ENCODE results near the gene AGO4. TPM values are rescaled to one million over a fixed set of nuclear protein-coding genes. Genes with fewer than 3 reads are reported as not detected.
"Not testable (repeated sequence)": the region's sequence is repeated elsewhere in the genome, so short reads cannot be mapped to it uniquely, and the experiment has no call there.

Gene AGO4
- total RNA-seq, 1 donor from 2014 or later = 11.7 TPM

DNA sequence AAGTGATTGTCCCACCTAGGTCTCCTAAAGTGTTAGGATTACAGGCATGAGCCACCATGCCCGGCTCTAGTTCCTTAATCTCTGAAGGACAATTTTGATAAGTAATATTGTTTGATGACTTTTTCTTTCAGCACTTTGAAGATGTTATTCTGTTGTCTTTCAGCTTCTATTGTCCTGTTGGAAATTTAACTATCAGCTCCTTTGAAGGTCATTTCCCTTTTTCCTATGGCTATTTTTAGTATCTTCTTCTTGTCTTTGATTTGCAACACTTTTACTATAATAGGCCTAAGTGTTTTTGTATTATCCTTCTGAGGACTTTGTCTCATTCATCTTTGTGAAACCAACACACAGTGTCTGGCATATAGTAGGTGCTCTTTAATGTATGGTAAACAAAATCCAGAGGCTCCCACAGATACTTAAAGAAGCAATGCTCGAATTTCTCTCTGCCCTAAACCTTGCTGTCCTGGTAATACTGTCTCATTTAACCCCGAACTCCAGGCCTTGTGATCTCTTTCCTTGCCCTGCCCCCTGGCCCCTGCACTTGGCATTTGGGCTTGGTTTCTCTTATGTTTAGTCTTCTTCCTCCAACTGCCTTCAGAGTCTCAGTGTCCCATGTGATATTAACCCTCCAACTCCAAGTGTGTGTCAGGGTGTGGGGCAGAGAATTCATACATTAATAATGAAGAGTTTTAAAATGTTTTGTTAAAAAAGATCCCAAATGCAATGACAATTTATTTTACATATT, 56.2 kb downstream of the AGO4 start:
- intact Hi-C loops (cut with micrococcal nuclease) = no loop called here

DNA sequence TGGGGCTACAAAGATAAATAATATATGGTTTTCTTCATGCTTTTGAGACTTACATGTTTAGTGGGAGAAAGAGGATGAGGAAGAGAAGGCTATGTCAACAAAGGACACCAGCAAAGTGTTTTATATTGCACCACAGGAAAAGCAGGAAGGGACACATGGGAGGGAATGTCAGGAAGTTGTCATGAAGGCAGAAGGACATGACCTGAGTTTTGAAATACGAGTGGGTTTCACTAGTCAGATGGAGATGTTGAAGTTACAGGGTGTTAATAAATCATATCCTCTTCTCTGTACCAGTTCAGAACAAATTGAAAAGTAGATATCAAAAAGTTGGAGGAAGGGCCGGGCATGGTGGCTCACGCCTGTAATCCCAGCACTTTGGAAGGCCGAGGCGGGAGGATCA, 57.0 kb downstream of the AGO4 start:
- intact Hi-C loops (cut with micrococcal nuclease) = no loop called here

DNA sequence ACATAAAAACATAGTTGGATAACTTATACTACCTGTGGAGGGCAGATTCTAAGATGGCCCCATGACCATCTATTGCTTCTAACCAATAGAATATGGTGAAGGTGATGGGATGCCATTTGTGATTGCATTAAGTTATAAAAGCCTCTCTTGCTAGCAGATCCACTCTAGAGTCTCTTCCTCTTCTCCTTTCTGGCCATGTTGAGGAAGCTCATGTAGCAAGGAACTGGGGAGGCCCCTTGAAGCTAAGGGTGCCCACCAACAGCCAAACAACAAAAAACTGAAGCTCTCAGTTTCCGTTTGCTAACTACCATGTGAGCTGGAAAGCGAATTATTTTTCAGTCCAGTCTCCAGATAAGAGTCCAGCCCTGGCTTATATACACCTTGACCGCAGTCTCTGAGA, 59.2 kb downstream of the AGO4 start:
- intact Hi-C loops (cut with micrococcal nuclease) = no loop called here

DNA sequence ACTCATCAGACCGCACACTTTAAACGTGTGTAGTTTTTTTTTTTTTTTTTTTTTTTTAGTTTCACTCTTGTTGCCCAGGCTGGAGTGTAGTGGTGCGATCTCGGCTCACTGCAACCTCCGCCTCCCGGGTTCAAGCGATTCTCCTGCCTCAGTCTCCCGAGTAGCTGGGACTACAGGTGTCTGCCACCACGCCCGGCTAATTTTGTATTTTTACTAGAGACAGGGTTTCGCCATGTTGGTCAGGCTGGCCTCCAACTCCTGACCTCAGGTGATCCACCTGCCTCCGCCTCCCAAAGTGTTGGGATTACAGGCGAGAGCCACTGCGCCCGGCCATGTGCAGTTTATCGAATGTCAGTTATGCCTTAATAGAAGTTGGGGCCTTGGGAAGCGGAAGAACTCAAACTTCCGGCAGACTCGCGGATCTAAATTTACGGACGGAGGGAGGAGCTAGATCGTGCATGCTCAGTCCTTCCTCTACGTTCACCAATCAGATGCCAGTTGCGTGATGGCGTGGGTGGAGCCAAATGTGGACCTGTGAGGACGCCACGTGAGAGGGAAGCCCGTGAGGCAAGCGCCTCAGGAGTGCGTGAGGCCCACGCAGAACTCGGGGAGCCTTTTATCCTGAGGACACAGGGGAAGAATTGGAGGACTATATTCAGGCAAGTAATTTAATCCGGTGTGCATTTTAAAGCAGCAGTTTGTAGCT, 61.6 kb downstream of the AGO4 start:
- intact Hi-C loops (cut with micrococcal nuclease) = not testable (repeated sequence)

DNA sequence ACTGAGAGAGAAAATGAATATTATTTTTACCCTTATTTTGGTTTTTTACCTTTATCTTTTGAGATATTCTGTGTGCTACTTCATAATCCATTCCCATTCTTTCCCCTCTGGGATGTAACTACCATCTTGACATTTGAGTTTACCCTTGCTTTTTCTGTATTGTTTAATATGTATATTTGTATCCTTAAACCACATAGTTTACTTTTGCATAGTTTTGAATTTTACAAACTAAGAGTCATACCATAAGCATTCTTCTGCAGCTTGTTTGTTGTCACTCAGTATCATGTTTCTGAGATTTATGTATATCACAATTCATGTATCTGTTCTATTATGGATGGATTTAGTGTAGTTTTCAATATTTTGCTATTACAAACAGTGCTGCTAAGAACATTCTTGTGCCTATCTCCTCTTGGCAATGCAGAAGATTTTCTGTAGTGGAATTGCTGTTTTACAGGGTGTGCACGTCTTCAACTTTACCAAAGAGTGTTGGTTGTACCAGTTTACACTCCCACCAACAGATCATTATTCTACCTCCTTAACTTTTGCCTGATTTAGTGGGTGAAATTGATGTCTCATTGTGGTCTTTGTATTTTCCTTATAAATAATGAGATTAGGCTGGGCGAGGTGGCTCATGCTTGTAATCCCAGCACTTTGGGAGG, 63.0 kb downstream of the AGO4 start:
- intact Hi-C loops (cut with micrococcal nuclease) = no loop called here

DNA sequence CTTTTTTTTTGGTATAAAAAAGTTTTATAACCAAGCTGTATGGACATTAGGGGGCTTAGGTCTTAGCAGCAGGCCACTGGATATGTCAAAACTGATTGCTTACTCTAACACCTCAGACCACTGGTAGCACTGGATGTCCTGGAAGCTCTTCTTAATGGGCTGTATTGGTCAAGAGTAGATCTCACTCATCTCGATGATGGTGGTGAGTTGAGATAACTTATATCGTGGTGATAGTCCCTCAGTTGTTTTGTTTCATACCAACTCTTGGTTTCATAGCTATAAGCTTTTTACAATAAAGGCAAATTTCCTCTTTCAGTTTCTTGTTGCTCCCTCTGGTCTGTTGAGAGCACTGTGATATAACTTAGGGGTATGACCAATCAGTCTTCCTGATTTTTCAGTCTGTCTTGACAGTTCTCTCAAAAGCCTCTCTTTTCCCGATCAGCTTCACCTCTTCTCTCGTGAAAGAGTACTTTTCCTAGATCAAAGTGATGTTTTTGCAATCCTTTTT, 65.5 kb downstream of the AGO4 start:
- intact Hi-C loops (cut with micrococcal nuclease) = no loop called here

DNA sequence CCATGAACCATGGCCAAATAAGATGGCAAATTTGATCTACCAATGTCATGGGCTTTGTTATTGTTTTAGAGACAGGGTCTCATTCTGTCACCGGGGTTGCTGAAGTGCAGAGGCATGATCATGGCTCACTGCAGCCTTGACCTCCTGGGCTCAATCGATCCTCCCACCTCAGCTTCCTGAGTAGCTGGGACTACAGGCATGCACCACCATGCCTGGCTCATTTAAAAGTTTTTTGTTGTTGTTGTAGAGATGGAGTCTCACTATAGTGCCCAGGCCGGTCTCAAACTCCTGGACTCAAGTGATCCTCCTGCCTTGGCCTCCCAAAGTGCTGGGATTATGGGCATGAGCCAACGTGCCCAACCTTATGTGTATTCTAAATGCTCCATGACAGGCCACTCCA, 66.3 kb downstream of the AGO4 start:
- intact Hi-C loops (cut with micrococcal nuclease) = not testable (repeated sequence)

DNA sequence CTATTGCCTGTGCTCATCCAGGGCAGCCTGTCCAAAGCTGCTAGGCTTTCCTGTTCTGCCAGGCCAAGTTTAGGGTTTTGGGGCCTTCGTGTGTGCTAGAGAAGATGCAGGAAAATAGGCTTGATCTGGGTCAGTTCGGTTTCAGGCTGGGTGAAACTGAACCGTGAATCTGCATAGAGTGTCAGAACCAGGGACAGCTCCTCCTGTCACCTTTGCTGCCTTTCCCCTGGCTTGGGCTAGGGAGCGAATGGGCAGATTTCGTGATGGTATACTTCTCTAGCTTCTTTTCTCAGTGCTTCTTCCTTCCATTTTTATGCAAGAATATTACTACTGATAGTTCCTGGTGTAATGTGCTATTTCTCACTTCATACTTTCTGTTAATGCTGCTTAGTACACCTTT, 69.2 kb downstream of the AGO4 start:
- intact Hi-C loops (cut with micrococcal nuclease) = no loop called here

DNA sequence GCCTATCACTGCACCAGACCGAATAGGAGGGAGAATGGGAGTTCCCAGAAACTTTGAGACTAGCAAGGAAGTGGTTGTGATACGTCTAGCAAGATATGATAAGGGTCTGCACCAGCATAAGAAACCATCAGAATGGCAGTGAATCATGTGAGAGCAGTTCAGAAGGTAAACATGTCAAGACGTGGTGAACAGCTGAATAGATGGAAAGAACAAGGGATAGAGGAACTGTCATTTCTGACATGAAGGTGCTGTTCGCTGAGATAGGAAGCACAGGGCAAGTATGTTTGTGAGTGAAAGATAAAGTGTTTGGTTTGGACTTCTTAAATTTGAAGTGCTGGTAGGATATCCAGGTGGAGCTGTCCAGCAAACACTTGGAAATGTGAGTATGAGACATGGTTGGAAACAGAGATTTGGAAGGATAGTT, 74.0 kb downstream of the AGO4 start:
- intact Hi-C loops (cut with micrococcal nuclease) = loop anchor here (2.0 kb wide), 2 partner anchors 49 to 61 kb away; partner anchors contain the start of gene AGO3

DNA sequence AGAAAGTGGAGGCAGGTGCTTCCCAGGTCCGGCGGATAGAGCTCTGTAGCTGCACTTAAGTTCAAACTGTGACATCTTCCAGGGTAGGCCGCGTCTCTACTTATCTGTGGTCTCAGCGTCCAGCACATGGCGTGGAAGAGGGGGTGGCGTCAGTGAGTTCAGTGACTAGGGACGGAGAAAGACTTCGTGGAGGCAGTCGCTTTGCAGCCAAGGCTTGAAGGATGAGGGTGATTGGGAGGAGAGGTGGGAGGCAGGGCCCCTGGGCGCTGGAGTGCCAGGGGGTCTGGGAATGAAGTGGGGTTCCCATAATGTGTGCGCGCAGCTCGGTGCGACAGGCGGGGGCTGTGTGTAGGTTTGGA, 74.7 kb downstream of the AGO4 start:
- intact Hi-C loops (cut with micrococcal nuclease) = loop anchor here (2.0 kb wide), 2 partner anchors 48 to 60 kb away; partner anchors contain the start of gene AGO3

DNA sequence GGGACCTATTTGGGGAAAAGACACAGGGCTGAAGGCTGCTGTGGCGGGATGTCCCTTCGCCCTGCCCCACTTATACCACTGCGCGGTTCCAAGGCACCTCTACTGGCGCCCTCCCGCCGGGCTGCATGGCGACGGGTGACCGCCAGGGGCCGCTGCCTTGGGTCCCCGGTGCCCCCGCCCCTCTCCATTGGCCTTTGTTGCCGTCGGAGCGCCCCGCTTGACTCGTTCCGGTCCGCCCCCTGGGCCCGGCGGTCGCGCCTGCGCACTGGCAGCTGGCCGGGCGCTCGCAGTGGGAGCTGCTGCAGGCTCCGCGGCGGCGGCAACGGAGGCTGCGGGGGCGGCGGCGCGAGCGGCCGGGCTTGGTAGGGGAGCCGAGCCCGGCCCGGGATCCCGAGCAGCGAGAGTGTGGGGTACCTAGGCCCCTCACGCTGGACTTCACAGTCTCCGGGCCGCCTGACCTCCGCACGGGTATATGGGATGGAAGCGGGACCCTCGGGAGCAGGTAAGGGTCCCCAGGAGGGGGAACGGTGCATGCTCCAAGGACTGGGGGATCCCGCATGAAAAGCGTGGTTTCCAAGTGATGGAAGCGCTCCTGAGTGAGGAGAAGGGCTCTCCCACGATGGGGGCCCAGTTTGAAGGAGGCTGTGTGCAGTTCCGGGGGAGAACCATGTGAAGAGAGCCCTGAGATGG, 75.3 kb downstream of the AGO4 start, which contains the start of gene AGO1:
TSS of gene AGO1 (plus strand) at position 265 of the 690 bp plus-strand sequence. CDS start at position 478, 213 bp downstream.
- intact Hi-C loops (cut with micrococcal nuclease) = loop anchor here (1.0 to 2.0 kb wide), 3 partner anchors 48 to 205 kb away; partner anchors contain the start of genes ADPRS and AGO3

DNA sequence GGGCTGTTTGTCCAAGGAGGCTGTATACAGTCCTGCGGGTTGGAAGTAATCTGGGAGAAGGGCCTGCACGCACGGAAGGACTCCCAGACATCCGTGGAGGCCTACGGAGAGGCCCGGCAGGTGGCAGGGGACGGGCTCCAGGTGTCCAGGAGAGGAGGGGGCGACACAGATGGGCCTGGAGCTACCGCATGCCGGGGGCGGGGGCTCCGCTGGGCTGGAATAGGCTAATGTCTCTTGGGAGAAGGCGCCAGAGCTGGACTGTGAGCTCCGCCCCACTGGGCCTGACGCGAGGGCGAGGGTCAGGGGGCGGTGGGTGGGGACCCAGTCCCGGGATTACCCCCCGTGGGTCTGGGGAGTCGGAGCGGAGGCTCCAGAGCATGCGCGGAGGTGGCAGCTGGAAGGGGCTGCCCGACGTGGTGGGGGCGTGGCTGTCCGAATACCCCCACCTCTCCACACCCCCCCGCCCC, 75.9 kb downstream of the AGO4 start:
- intact Hi-C loops (cut with micrococcal nuclease) = loop anchor here (1.0 to 2.0 kb wide), 3 partner anchors 47 to 205 kb away; partner anchors contain the start of genes ADPRS and AGO3

DNA sequence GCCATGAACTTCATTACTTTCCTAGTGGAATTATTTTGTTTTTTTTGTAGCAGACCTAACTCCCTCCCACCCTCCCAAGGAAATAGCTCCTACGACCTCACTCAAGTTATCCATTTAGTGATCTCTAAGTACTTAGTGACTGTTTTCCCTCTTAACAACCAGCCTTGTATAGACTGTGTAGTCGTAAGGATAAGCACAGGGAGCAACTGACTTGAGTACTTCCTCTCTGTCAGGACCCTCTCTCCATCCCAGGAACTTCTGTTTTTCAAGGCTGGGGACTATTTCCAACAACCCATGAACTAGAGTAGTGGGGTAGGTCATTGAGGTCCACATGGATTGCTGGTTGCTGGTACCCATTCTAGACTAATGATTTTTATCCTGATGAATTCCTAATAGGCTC, 77.1 kb downstream of the AGO4 start:
- intact Hi-C loops (cut with micrococcal nuclease) = no loop called here

DNA sequence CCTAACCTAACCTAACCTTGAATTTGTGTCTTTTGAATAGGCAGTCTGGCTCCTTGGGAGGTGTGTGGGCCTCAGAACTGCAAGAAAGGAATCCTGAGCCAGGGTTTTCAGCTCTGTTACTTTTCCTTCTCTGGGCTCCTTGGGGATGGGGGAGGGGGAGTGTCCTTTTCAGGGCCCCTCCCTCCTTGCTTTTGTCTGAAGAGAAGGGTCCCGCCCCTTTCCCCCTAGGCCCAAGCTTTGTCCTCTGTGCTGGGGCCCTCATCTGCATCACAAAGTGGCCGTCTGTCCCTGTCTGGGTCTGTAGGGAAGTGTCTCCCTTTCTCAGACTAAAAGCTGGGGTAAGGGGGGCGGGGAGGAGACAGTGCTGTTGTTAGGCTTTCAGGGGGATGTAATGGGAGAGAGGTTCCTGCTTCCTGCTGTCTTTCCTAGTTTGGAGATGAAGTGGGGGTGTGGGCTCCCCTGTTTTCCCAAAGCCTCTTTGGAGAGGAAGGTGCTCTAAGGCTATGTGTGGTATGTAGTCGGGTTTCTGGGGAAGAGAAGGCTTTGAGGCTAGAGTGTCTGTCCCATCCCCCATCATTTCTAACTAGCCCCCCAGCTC, 78.2 kb downstream of the AGO4 start:
- intact Hi-C loops (cut with micrococcal nuclease) = no loop called here

DNA sequence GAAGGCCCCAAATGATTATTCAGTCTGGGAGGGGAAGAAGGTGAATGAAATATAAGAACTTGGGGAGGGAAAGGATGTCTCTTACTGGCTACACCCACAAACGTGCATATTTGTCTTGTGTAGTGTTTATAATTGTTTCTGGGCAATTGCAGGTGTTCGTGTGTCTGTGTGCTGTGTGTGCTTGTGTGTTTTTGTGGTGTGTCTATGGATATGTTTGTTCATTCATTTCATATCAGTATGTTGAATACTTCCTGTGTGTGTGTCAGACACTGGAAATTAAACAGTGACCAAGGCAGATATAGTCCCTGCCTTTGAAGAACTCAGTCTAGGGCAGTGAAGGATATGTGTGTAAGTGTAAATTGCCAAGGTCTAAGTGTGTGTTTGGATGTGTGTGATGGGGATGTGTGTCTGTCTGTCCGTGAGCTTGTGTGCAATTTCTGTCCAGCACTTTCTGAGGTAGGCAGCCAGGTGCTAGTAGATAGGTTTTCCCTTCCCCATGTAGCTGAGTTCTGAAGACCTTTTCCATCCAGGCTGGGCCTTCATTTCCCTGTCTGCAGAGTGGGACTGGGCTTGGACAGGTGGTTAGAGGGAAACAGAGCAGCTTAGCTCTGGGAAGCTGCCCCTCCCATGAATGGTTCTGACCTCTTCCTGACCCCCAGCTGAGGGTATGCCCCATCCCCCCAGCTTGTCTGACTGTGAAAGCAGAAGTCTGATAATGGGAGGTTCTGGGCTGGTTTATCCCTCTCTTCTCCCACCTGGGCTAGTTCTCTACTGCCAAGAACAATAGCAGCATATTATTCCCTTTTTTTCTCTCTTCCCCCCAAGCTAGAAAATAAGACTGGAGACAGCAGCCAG, 79.0 kb downstream of the AGO4 start:
- intact Hi-C loops (cut with micrococcal nuclease) = no loop called here

DNA sequence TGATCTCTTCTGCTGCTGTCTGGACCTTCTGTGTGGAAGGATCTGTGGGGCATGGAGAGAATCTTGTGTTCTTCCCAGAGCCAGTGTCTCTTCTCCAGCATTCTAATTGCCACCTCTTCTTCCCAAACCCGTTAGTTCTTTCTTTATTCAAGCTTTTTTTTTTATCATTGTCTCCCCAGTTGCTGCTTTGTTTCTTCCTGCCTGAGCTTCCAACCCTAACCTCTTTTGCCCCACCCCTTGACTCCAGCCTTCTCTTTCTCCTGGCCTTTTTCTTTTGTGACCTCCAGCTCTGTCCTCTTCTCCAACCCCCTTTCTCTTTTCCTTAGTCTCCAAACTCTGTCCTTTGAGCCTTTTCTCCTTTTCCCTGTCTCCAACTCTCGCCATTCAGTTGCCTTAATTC, 79.7 kb downstream of the AGO4 start:
- intact Hi-C loops (cut with micrococcal nuclease) = no loop called here

DNA sequence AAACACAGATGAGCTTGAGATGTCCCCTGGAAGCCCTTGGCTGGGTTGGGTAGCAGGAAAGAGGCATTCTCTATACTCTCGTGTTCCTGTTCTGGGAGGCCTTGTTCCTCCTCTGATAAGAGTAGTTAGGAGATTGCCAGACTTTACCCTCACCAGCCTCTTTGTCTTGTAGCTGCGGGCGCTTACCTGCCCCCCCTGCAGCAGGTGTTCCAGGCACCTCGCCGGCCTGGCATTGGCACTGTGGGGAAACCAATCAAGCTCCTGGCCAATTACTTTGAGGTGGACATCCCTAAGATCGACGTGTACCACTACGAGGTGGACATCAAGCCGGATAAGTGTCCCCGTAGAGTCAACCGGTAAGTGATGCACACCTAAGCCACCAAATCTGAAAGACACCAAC, 80.4 kb downstream of the AGO4 start:
- intact Hi-C loops (cut with micrococcal nuclease) = no loop called here

DNA sequence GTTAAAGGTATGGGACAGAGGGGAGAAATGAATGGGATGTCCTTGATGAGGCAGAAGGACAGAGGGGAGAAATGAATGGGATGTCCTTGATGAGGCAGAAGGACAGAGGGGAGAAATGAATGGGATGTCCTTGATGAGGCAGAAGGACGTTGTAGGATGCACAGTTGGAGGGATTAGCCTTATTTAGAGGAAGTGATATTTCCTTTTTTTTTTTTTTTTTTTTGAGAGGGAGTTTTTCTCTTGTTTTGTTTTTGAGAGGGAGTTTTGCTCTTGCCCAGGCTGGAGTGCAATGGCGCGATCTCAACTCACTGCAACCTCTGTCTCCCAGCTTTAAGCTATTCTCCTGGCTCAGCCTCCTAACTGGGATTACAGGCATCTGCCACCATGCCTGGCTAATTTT, 81.2 kb downstream of the AGO4 start:
- intact Hi-C loops (cut with micrococcal nuclease) = not testable (repeated sequence)

DNA sequence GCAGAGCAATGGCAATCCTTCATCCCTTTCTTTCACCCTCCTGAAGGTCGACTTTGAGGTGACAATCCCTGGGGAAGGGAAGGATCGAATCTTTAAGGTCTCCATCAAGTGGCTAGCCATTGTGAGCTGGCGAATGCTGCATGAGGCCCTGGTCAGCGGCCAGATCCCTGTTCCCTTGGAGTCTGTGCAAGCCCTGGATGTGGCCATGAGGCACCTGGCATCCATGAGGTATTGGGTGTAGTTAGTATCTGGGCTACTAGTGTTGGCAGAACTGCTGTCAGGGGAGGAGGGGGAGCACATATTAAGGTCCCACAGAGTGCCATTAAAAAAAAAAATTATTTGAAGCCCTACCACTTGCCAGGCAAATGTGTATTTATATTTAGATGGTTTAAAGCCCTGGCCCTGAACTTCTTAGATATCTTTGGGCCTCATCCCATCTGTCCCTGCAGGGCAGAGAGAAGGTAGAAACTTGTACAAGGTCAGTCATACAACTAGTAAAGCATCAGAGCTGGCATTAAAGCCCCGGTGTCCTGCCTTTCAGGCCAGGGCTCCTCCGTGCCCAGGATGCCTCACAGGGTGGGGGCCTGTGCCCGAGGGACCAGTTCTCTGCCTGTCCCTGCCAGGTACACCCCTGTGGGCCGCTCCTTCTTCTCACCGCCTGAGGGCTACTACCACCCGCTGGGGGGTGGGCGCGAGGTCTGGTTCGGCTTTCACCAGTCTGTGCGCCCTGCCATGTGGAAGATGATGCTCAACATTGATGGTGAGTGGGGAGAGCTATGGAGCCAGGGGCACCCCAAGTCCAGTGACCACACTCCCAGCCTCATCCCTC, 85.4 kb downstream of the AGO4 start:
- intact Hi-C loops (cut with micrococcal nuclease) = no loop called here
